MM.1S (cell line): ENCODE results near the gene ATP5F1D.

Source experiments
- DNase-seq: peaks from one replicate; pipeline ENCODE4 v3.0.0-alpha.2; 2015
- H2AFZ ChIP-seq: fragments of 300-600 bp; sonication (generic); 2 replicates; pipeline ENCODE4 v1.6.0; 2016; ENCODE audit warnings: antibody characterized with exemption, low read length
- H3F3A ChIP-seq: fragments of 300-600 bp; sonication (generic); 2 replicates; pipeline ENCODE4 v1.6.1; 2016; ENCODE audit warnings: mild to moderate bottlenecking, antibody characterized with exemption, low read length, moderate library complexity, mixed read lengths; ENCODE audit not compliant: insufficient read depth
- H3K27ac ChIP-seq: fragments of 300-600 bp; sonication (generic); 2 replicates; pipeline ENCODE4 v1.5.1; 2016; ENCODE audit warnings: mild to moderate bottlenecking, low read length
- H3K27me3 ChIP-seq: fragments of 300-600 bp; sonication (generic); replicated peaks from 2 replicates; pipeline ENCODE4 v1.6.0; 2016; ENCODE audit warnings: low read length; ENCODE audit not compliant: insufficient read depth
- H3K36me3 ChIP-seq: fragments of 300-600 bp; sonication (generic); replicated peaks from 2 replicates; pipeline ENCODE4 v1.6.1; 2016; ENCODE audit warnings: mild to moderate bottlenecking, low read length, mixed read lengths; ENCODE audit not compliant: insufficient read depth
- H3K4me1 ChIP-seq: fragments of 300-600 bp; sonication (generic); 2 replicates; pipeline ENCODE4 v1.6.1; 2016; ENCODE audit warnings: low read length, mixed read lengths
- H3K4me2 ChIP-seq: fragments of 300-600 bp; sonication (generic); 2 replicates; pipeline ENCODE4 v1.6.0; 2016; ENCODE audit warnings: low read depth, low read length
- H3K4me3 ChIP-seq: fragments of 300-600 bp; sonication (generic); 2 replicates; pipeline ENCODE4 v1.5.1; 2016; ENCODE audit warnings: low read length, mixed read lengths
- H3K79me2 ChIP-seq: fragments of 300-600 bp; sonication (generic); 2 replicates; pipeline ENCODE4 v1.6.1; 2016; ENCODE audit warnings: mixed run types, low read length, mixed read lengths
- H3K9ac ChIP-seq: fragments of 300-600 bp; sonication (generic); 2 replicates; pipeline ENCODE4 v1.6.1; 2016; ENCODE audit warnings: low read length, mixed read lengths
- H3K9me2 ChIP-seq: fragments of 300-600 bp; sonication (generic); replicated peaks from 2 replicates; pipeline ENCODE4 v1.6.1; 2016; ENCODE audit warnings: mild to moderate bottlenecking, low read length, mixed read lengths; ENCODE audit not compliant: insufficient read depth
- H3K9me3 ChIP-seq: fragments of 300-600 bp; sonication (generic); replicated peaks from 2 replicates; pipeline ENCODE4 v1.6.1; 2016; ENCODE audit warnings: mild to moderate bottlenecking, low read length, mixed read lengths; ENCODE audit not compliant: insufficient read depth
- H4K20me1 ChIP-seq: fragments of 300-600 bp; sonication (generic); 2 replicates; pipeline ENCODE4 v1.6.1; 2016; ENCODE audit warnings: mild to moderate bottlenecking, low read length, moderate library complexity, mixed read lengths; ENCODE audit not compliant: insufficient read depth
- CTCF ChIP-seq: fragments of 300-600 bp; sonication (generic); IDR thresholded peaks from 2 replicates; pipeline ENCODE4 v1.5.1; 2016; ENCODE audit warnings: antibody characterized with exemption, low read length, mixed read lengths
- EZH2 ChIP-seq: fragments of 300-600 bp; sonication (generic); optimal IDR thresholded peaks from 2 replicates; pipeline ENCODE3; 2017; ENCODE audit warnings: low read depth, mild to moderate bottlenecking, antibody characterized with exemption, low read length, mixed read lengths
- EZH2phosphoT487 ChIP-seq: fragments of 300-600 bp; sonication (generic); IDR thresholded peaks from 2 replicates; pipeline ENCODE4 v1.6.1; 2018; ENCODE audit warnings: antibody characterized with exemption, low read length

ATP5F1D gene

GRCh38 chr19:1289686-1290025 is 48.1 kb downstream of the ATP5F1D start:
- Histone ChIP-seq H4K20me1 (no peaks in the 10 kb centered on the region), H3K9me3 (no peaks in the 10 kb centered on the region), H3K4me3 (no peak overlapping the region), H3F3A (no peaks in the 10 kb centered on the region), H3K4me1 (no peaks in the 10 kb centered on the region), H3K4me2 (no peak overlapping the region), H3K27ac (no peak overlapping the region), H3K9me2 (no peaks in the 10 kb centered on the region), H3K9ac (no peak overlapping the region), H3K79me2 (no peaks in the 10 kb centered on the region), H3K36me3 (no peaks in the 10 kb centered on the region), H2AFZ (no peak overlapping the region), H3K27me3 (peaks cover 92% of the 10 kb centered on the region)
- no peak for DNase-seq
- no peak for TF ChIP-seq CTCF

- Histone ChIP-seq H3K79me2 (no peaks in the 10 kb centered on the region), H3K27me3 (peaks cover 92% of the 10 kb centered on the region), H3K36me3 (no peaks in the 10 kb centered on the region), H3K4me2 (no peak overlapping the region), H3K4me1 (no peaks in the 10 kb centered on the region), H3K27ac (no peak overlapping the region), H3K9ac (no peak overlapping the region), H4K20me1 (no peaks in the 10 kb centered on the region), H3K9me3 (no peaks in the 10 kb centered on the region), H3K4me3 (no peak overlapping the region), H2AFZ (no peak overlapping the region), H3K9me2 (no peaks in the 10 kb centered on the region), H3F3A (no peaks in the 10 kb centered on the region)
- TF ChIP-seq CTCF (no peak), EZH2 (no peak), EZH2phosphoT487 (no peak)
- DNase-seq = no peak
Observed at GRCh38 chr19:1290196-1290702, 48.7 kb downstream of the ATP5F1D start.

- no peaks in the 10 kb centered on the region for H3K79me2 ChIP-seq
- DNase-seq = no peak
- no peak overlapping the region for H3K9ac ChIP-seq
- H2AFZ ChIP-seq = no peak overlapping the region
- H3K4me2 ChIP-seq = no peak overlapping the region
- H4K20me1 ChIP-seq = no peaks in the 10 kb centered on the region
- peaks cover 96% of the 10 kb centered on the region for H3K27me3 ChIP-seq
- no peak overlapping the region for H3K27ac ChIP-seq
- no peaks in the 10 kb centered on the region for H3K9me2 ChIP-seq
- H3K4me3 ChIP-seq = no peak overlapping the region
- TF ChIP-seq EZH2phosphoT487 (no peak), CTCF (no peak), EZH2 (no peak)
- H3K4me1 ChIP-seq = no peaks in the 10 kb centered on the region
- H3K36me3 ChIP-seq = no peaks in the 10 kb centered on the region
- no peaks in the 10 kb centered on the region for H3K9me3 ChIP-seq
- H3F3A ChIP-seq = no peaks in the 10 kb centered on the region
Observed at GRCh38 chr19:1290703-1291651, 49.4 kb downstream of the ATP5F1D start.
